ENCODE data around the gene OAS1.

GRCh38 chr12:112928978-112929377, 22.2 kb downstream of the OAS1 start:
- TF ChIP-seq POLR2A (IDR thresholded peaks at IDR 0.05) (no peak), POLR2AphosphoS5 (IDR thresholded peaks at IDR 0.05) (no peak)
- TF ChIP-seq, protein P1, sequence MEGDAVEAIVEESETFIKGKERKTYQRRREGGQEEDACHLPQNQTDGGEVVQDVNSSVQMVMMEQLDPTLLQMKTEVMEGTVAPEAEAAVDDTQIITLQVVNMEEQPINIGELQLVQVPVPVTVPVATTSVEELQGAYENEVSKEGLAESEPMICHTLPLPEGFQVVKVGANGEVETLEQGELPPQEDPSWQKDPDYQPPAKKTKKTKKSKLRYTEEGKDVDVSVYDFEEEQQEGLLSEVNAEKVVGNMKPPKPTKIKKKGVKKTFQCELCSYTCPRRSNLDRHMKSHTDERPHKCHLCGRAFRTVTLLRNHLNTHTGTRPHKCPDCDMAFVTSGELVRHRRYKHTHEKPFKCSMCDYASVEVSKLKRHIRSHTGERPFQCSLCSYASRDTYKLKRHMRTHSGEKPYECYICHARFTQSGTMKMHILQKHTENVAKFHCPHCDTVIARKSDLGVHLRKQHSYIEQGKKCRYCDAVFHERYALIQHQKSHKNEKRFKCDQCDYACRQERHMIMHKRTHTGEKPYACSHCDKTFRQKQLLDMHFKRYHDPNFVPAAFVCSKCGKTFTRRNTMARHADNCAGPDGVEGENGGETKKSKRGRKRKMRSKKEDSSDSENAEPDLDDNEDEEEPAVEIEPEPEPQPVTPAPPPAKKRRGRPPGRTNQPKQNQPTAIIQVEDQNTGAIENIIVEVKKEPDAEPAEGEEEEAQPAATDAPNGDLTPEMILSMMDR (IDR thresholded peaks at IDR 0.05), result no peak
